Pancreas (tissue), 10 donors: ENCODE results near the gene PTPRM. TPM values are rescaled to one million over a fixed set of nuclear protein-coding genes. Genes with fewer than 3 reads are reported as not detected.

Experiments used
- ATAC-seq, 4 donors: fragments of 200-7000 bp; cut with Tn5 transposase; one replicate each; pipeline versions ENCODE4 v1.8.0 to v1.9.1; 2020; ENCODE audit warnings: mild to moderate bottlenecking in 4 of 4, moderate library complexity in 4 of 4
- DNase-seq, 6 donors: peaks; one replicate each; pipeline ENCODE4 v3.0.0-alpha.2; 2020
- FAIRE-seq: peaks from 2 replicates; lab custom pipeline; 2012; peaks lifted over from hg19 to GRCh38; lab: Jason Lieb, UNC
- H3K27ac ChIP-seq, 4 donors: fragments of 200-600 bp; sonication (generic); 1 replicate in 3 of 4; 2 replicates in 1 of 4; pipeline versions ENCODE4 v1.5.0 to v1.8.0; 2020
- H3K27me3 ChIP-seq, 4 donors: fragments of 200-600 bp; one replicate each; pipeline ENCODE4 v1.8.0; 2021
- H3K36me3 ChIP-seq, 3 donors: fragments of 200-600 bp; sonication (generic) in 1 of 3; one replicate each; pipeline versions ENCODE4 v1.5.0 to v1.8.0; 2020 to 2021
- H3K4me1 ChIP-seq, 3 donors: fragments of 200-600 bp; one replicate each; pipeline ENCODE4 v1.8.0; 2021
- H3K4me3 ChIP-seq, 4 donors: fragments of 200-600 bp; sonication (generic) in 2 of 4; one replicate each; pipeline versions ENCODE4 v1.5.0 to v1.8.0; 2020 to 2021
- H3K9me3 ChIP-seq, 4 donors: fragments of 200-600 bp; one replicate each; pipeline ENCODE4 v1.8.0; 2021
- CTCF ChIP-seq, 4 donors: fragments of 200-600 bp; sonication (generic) in 3 of 4; IDR thresholded peaks; one replicate each; pipeline versions ENCODE4 v1.5.0 to v1.8.0; 2021; ENCODE audit warnings: antibody characterized with exemption in 4 of 4
- WGBS, 2 donors: extraction: QIAGEN DNeasy Blood & Tissue Kit; methylation state at CpG; one replicate each; pipeline ENCODE4 v1.1.7; 2013; 5-methylcytosine and 5-hydroxymethylcytosine counted together
- intact Hi-C, 3 donors: fragments of 100-400 bp; cut with DNase I; formaldehyde crosslinking; loops; one replicate each; pipeline versions ENCODE4 v1.11.1 to v1.14.2; 2022
- polyA plus RNA-seq, 2 donors: library from polyadenylated mRNA; stranded (reverse); fragments of 200-250 nt; gene quantifications; one replicate each; pipeline ENCODE4 v1.2.3, GENCODE V29; 2013
- total RNA-seq, 6 donors: library from RNA; stranded (reverse); fragmentation: NEBNext Ultra II Directional in 4 of 6; extraction: Animal tissue kit (Norgen Biotek cat#: 25700) in 4 of 6; gene quantifications; one replicate each; pipeline versions ENCODE4 v1.2.1 to v1.2.4, GENCODE V29; 2021 to 2023
- donor health status: healthy with polysubstance abuse.
- donor health status: DM: no; HTN: no; CAD: no; lungs with moderate emphysema.
- donor health status: DM: no; HTN: no; CAD: no.
- donor health status: control.
- donor health status: control.
- donor health status: Bipolar disorder and iron deficiency.
- donor health status: DM: yes; HTN: yes; CAD: no.
- donor health status: DM: no; HTN: no; CAD: no.
- donor health status: DM: no; HTN: no; CAD: no.
- donor health status: DM: yes; HTN: yes; CAD: no.

PTPRM gene
- total and polyA plus RNA-seq, 8 donors = 14.5 to 50.7 (median 19.7) TPM

DNA sequence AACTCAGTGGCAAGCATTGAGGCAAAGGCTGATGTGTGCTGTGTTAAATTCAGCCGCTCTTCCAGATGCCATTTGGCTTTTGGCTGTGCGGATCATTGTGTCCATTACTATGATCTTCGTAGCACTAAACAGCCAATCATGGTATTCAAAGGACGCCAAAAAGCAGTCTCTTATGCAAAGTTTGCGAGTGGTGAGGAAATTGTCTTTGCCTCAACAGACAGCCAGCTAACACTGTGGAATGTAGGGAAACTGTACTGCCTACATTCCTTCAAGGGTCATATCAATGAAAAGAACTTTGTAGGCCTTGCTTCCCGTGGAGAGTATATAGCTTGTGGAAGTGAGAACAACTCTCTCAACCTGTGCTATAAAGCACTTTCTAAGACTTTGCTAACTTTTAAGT is 846.6 kb downstream of the PTPRM start:
- WGBS, 2 donors = 57 to 75% methylated on average over 6 of the region's 6 CpGs
- H3K4me1 ChIP-seq = no peaks in the 10 kb centered on the region
- DNase-seq = no peak
- no peak for TF ChIP-seq CTCF (IDR thresholded peaks at IDR 0.05)
- no peaks in the 10 kb centered on the region for H3K9me3 ChIP-seq
- no peak for ATAC-seq
- H3K27ac ChIP-seq = no peak overlapping the region
- no peaks in the 10 kb centered on the region for H3K36me3 ChIP-seq
- no peaks in the 10 kb centered on the region for H3K27me3 ChIP-seq
- no peak overlapping the region for H3K4me3 ChIP-seq
- FAIRE-seq = no peak
- intact Hi-C loops = no loop called here

- ATAC-seq (no peak), FAIRE-seq (no peak), DNase-seq (no peak)
- Histone ChIP-seq H3K27me3 (no peaks in the 10 kb centered on the region), H3K27ac (no peak overlapping the region), H3K9me3 (no peaks in the 10 kb centered on the region), H3K36me3 (no peaks in the 10 kb centered on the region), H3K4me3 (no peak overlapping the region), H3K4me1 (no peaks in the 10 kb centered on the region)
- 50 to 54% methylated on average over 15 of the region's 15 CpGs for WGBS, 2 donors
- intact Hi-C loops = no loop called here
- TF ChIP-seq CTCF (IDR thresholded peaks at IDR 0.05) = no peak
Observed at GRCh38 chr18:8416212-8417019, 849.3 kb downstream of the PTPRM start.

DNA sequence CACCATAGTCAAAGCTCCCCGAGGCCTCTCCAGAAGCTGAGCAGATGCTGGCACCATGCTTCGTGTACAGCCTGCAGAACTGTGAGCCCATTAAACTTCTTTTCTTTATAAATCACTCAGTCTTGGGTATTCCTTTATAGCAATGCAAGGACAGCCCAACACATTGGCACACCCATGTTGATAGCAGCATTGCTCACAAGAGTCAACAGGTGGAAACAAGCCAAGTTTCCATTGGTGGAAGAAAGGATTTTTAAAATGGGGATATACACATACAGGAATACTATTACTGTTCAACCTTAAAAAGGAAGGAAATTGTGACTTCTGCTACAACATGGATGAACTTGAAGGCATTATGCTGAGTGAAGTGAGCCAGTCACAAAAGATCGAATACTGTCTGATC is 855.3 kb downstream of the PTPRM start:
- intact Hi-C loops = no loop called here

DNA sequence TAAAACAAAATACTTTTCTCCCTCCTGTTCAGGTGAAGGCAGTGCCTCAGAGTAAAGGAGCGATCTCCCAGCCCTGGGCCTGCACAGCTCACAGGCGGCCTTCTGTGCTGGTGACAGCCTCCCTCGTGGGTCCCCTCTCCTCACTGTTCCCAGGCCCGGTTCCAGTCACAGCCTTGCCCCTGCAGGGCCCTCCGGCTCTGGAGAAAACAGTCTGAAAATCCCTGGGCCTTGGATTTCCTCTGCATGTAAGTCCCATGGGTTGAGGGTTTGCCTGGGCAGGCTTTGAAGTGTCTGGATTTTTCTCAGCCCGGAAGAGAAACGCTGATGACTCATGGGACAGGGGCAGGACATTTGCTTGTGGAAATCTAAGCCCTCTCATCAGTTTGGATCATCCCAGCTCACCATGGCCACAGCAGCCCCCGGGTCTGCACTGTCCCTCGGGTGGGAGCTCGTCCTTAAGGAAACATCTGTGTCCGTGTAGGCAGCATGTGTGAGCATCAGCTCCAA is 856.0 kb downstream of the PTPRM start:
- no peak overlapping the region for H3K4me3 ChIP-seq
- FAIRE-seq (no peak), DNase-seq (no peak), ATAC-seq (no peak)
- intact Hi-C loops = no loop called here
- no peak for TF ChIP-seq CTCF (IDR thresholded peaks at IDR 0.05)
- H3K36me3 ChIP-seq = no peaks in the 10 kb centered on the region
- H3K4me1 ChIP-seq = no peaks in the 10 kb centered on the region
- H3K9me3 ChIP-seq = no peaks in the 10 kb centered on the region
- H3K27ac ChIP-seq = no peak overlapping the region
- H3K27me3 ChIP-seq = no peaks in the 10 kb centered on the region
- 76 to 77% methylated on average over 11 of the region's 11 CpGs for WGBS, 2 donors

More for the DNA sequence above, 855.3 kb downstream of the PTPRM start:
- Histone ChIP-seq H3K27me3 (no peaks in the 10 kb centered on the region), H3K9me3 (no peaks in the 10 kb centered on the region), H3K27ac (no peak overlapping the region), H3K4me3 (no peak overlapping the region), H3K4me1 (no peaks in the 10 kb centered on the region), H3K36me3 (no peaks in the 10 kb centered on the region)
- DNase-seq = no peak
- WGBS, 2 donors = 93 to 95% methylated on average over 3 of the region's 3 CpGs
- ATAC-seq = no peak
- FAIRE-seq = no peak
- no peak for TF ChIP-seq CTCF (IDR thresholded peaks at IDR 0.05)

GRCh38 chr18:8424481-8424880 is 857.4 kb downstream of the PTPRM start:
- FAIRE-seq (no peak), DNase-seq (no peak), ATAC-seq (no peak)
- no peaks in the 10 kb centered on the region for H3K4me1 ChIP-seq
- TF ChIP-seq CTCF (IDR thresholded peaks at IDR 0.05) = no peak
- H3K27me3 ChIP-seq = no peaks in the 10 kb centered on the region
- intact Hi-C loops = no loop called here
- H3K27ac ChIP-seq = no peak overlapping the region
- 80 to 83% methylated on average over 7 of the region's 7 CpGs for WGBS, 2 donors
- H3K9me3 ChIP-seq = no peaks in the 10 kb centered on the region
- H3K4me3 ChIP-seq = no peak overlapping the region
- no peaks in the 10 kb centered on the region for H3K36me3 ChIP-seq
